Measurements from ENCODE around the gene LRMDA. TPM values are rescaled to one million over a fixed set of nuclear protein-coding genes. Genes with fewer than 3 reads are reported as not detected.
A peak's percentile ranks its signal among the peaks of the same experiment; 100 is the strongest.

Gene LRMDA
- total RNA-seq, 1 donor from 2014 or later: 0.96 TPM

DNA sequence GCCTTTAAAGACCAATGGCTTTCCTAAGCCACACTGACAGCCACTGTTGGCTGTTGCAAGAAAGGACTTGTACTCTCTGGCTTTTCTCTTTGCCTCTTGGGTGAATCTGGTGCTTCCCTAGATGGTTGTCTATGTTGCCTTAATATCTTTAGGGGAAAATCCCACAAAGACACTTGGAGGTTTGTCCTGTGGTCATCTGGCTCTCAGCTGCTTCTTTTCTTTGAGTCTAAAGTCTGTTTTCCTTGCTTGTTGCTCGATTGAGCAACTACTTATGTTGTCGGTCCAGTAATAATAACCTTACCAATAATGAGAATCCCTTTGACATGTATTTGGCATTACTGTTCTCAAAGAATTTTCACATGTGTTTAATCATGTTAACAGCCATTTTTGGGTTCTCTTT, 537.6 kb downstream of the LRMDA start:
- peak in 1 of 2 donors; percentile 2 for DNase-seq (ENCODE audit: low spot score in 2 of 2)
- TF ChIP-seq, protein P1, sequence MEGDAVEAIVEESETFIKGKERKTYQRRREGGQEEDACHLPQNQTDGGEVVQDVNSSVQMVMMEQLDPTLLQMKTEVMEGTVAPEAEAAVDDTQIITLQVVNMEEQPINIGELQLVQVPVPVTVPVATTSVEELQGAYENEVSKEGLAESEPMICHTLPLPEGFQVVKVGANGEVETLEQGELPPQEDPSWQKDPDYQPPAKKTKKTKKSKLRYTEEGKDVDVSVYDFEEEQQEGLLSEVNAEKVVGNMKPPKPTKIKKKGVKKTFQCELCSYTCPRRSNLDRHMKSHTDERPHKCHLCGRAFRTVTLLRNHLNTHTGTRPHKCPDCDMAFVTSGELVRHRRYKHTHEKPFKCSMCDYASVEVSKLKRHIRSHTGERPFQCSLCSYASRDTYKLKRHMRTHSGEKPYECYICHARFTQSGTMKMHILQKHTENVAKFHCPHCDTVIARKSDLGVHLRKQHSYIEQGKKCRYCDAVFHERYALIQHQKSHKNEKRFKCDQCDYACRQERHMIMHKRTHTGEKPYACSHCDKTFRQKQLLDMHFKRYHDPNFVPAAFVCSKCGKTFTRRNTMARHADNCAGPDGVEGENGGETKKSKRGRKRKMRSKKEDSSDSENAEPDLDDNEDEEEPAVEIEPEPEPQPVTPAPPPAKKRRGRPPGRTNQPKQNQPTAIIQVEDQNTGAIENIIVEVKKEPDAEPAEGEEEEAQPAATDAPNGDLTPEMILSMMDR (IDR thresholded peaks at IDR 0.05): no peak
- no peaks in the 10 kb centered on the region for H3K9me3 ChIP-seq
- H3K36me3 ChIP-seq: no peaks in the 10 kb centered on the region
- H3K27me3 ChIP-seq: no peaks in the 10 kb centered on the region
- intact Hi-C loops (cut with DNase I): no loop called here
- H3K4me1 ChIP-seq: peaks cover 0 to 9% of the 10 kb centered on the region in 2 donors
- H3K4me3 ChIP-seq: no peak overlapping the region
- no peak overlapping the region for H3K27ac ChIP-seq

DNA sequence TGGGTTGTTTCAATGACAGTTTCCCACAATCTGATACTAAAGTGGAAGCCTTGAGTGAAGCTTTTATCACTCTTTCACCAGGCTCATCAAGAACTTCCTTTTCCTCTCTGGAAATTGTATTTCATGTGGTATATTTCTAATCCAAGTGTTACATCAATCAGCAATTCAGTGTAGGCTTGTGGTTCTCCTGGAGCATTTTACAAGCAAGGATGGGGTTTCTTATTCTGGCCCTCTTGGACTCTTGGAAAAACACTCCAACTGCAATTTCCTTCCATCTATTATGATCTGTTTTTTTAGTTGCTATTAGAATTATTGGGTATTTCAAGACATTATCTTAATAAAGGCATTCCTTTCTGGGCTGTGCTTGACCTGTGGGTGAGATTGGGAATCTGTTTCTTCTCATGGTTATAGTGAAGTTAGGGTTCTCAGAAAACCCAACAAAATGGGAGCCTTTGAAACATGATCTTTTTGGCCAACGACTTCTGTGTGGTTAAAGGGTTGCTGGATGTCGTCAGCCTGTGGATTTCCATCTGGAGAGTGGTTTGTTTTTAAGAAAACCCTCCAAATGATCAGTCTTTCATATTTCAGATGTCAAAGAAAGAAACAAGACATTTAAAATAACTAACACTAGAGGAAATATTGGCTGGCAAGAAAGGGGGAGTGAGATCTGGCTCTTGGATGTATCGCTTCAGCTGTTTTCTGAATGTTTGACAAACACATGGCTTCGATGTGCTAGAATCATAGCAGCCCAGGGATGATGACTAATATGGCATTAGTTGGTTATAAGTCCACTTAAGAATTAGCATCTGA, 540.2 kb downstream of the LRMDA start:
- Histone ChIP-seq H3K27ac (peak overlapping the region; percentile 28 to 58), H3K9me3 (no peaks in the 10 kb centered on the region), H3K4me3 (no peak overlapping the region), H3K4me1 (peaks cover 0 to 9% of the 10 kb centered on the region in 2 donors), H3K27me3 (no peaks in the 10 kb centered on the region), H3K36me3 (no peaks in the 10 kb centered on the region)
- intact Hi-C loops (cut with DNase I): no loop called here
- no peak for DNase-seq (ENCODE audit: low spot score in 2 of 2)
- TF ChIP-seq, protein P1 (IDR thresholded peaks at IDR 0.05): no peak

DNA sequence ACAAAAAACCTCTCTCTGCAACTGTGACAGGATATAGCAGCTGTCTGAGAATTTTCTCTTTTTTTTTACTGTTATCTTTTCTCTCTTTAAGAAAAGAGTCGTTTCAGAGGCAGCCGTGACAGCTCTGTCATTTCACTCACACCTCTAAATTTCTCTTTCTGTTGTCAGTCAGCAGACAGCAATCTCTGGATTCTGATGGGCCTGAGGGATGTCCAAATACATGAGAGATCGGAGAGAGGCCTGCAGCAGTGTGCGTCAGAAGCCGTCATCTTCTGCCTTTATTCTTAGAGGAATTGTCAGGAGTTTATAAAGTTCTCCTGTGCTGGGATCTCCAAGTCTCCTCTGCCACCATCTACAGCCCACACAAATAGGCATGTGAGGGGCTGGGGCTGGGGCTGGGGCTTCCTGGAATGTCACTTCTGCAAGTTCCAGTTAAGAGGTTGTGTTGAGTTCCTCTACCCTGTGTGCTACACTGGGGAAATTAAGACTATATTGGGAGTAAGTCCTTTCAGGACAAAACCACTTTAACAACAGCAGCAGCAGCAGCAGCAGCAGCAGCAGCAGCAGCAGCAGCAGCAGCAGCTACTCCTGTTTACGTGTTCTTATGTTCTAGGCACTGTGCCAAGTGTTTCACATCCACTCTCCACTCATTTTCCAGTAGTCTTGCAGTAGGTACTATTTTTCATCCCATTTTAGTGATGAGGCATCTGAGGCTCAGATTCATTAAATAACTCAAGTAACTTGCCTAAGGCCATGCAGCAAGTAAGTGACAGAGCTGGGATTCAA, 541.3 kb downstream of the LRMDA start:
- Histone ChIP-seq H3K27ac (peak overlapping the region; percentile 28 to 58), H3K9me3 (no peaks in the 10 kb centered on the region), H3K4me3 (no peak overlapping the region), H3K4me1 (peaks cover 0 to 9% of the 10 kb centered on the region in 2 donors), H3K36me3 (no peaks in the 10 kb centered on the region), H3K27me3 (no peaks in the 10 kb centered on the region)
- intact Hi-C loops (cut with DNase I): no loop called here
- no peak for DNase-seq (ENCODE audit: low spot score in 2 of 2)
- TF ChIP-seq, protein P1 (IDR thresholded peaks at IDR 0.05): no peak

DNA sequence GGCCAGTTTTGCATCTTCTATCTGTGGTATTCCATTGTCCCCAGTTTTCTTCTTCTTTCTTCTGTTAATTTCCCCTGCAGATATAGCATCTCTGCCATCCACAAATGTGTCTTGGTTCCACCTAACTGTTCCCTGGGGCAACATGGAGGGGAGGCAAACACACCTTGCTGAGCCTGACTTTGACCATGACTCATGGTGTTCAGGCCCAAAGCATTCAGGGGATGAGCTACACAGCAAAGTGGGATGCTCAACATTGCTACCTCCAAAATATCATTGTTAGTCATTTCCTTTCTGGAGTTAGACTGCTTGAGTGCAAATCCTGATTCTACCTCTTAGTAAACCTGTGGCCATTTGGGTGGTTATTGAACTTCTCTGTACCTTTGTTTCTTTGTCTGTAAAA, 542.7 kb downstream of the LRMDA start:
- intact Hi-C loops (cut with DNase I): no loop called here
- H3K27ac ChIP-seq: no peak overlapping the region
- no peaks in the 10 kb centered on the region for H3K9me3 ChIP-seq
- peaks cover 0 to 9% of the 10 kb centered on the region in 2 donors for H3K4me1 ChIP-seq
- DNase-seq (ENCODE audit: low spot score in 2 of 2): no peak
- H3K27me3 ChIP-seq: no peaks in the 10 kb centered on the region
- no peak overlapping the region for H3K4me3 ChIP-seq
- H3K36me3 ChIP-seq: no peaks in the 10 kb centered on the region
- TF ChIP-seq, protein P1 (IDR thresholded peaks at IDR 0.05): no peak

DNA sequence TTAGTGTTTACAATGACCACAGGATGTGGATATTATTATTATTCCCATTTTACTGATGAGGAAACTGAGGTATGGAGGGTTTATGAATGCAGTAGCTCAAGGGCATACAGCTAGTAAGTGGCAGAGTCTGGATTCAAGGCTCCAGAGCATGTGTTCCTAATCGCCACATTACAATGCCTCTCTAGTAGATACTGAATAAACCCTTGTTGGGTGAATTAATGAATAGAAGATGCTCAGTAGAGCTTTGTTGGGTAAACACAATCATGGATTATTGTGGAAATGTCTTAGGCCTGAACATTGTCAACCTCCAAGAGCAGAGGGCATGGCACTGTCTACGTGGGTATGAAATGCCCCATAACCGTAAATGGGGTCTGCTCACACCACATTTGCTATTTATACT, 545.3 kb downstream of the LRMDA start:
- Histone ChIP-seq H3K4me3 (no peak overlapping the region), H3K9me3 (no peaks in the 10 kb centered on the region), H3K27ac (no peak overlapping the region), H3K36me3 (no peaks in the 10 kb centered on the region), H3K4me1 (peaks cover 0 to 9% of the 10 kb centered on the region in 2 donors), H3K27me3 (no peaks in the 10 kb centered on the region)
- intact Hi-C loops (cut with DNase I): no loop called here
- TF ChIP-seq, protein P1 (IDR thresholded peaks at IDR 0.05): no peak
- no peak for DNase-seq (ENCODE audit: low spot score in 2 of 2)

Data from ascending aorta (tissue), 2 donors.